Endothelial cell of coronary artery (primary cell): ENCODE measurements around the gene MTTP. TPM values are rescaled to one million over a fixed set of nuclear protein-coding genes. Genes with fewer than 3 reads are reported as not detected.

ENCODE experiments used
- total RNA-seq: library from RNA; depleted of rRNA; stranded (reverse); fragments of >200 nt; gene quantifications from 2 replicates; pipeline ENCODE4 v1.2.3, GENCODE V29; 2014

The MTTP gene
- total RNA-seq = 0.09 TPM in 1 of 2 replicates, not detected in the other

DNA sequence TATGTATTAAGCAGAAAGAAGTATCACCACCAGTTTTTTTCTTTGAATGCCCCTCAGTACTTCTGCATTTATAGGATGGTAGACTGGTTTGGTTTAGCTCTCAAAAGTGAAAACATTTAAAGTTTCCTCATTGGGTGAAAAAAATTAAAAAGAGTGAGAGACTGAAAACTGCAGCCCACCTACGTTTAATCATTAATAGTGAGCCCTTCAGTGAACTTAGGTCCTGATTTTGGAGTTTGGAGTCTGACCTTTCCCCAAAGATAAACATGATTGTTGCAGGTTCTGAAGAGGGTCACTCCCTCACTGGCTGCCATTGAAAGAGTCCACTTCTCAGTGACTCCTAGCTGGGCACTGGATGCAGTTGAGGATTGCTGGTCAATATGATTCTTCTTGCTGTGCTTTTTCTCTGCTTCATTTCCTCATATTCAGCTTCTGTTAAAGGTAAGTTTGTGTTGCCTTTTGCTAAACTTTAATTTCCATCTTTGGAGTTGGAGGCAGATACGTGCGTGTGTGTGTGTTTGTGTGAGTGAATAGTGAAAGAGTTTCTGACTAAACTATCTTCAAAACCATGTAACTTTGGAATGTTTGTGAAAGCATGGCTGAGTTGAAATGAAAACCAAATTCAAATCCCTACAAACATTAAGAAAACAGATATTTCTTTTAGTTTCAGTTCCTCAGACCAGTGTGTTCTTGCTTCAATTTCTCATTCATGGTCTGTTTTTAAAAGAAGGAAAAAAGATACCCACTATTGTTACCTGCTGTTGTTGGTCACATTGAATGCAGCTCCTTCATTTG, at the start of gene MTTP:
Gene MTTP, plus strand, starts transcription at position 295 of the 795 bp plus-strand sequence. Its CDS starts 86 bp downstream, at position 381.

DNA sequence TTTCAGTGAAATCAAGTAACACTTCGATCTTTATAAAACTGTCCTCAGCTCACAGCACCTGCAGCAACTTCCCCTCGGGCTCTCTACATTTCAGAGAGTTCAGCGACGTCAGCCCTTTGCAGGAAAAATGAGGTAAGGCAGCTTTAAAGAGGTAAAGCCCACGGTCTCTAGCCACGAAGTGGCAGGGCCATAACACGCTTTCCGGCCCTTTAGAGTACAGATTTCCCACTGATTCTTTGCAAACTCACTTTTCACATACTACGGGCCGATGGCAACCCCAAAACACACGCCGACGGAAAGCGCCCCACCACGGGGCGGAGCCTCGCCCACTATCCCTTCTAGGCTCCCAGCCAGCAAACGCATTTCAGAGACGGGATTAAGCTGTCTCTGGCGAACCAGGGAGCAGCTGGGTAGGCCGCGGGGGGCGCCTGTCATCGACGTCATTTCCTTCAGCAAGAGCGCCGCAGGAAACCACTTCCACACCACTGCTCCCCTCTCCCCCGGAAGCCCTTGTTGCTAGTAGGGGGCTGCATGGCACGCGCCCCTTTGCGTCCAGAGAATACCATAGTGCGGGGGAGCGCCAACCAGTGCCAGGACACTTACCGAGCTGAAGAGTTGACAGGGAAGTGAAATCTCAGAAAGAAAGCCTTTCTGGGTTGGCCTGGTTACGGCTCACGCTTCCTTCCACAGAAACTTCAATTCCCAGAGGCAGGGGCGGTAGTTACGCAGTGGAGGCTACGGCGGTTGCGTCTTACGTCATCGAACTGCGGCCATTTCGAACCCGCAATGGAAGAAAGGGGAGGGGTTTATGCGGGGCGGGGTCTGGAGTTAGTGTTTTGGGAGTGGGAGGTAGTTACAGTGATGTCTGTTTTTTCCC, 11.1 kb upstream of the MTTP start, which contains the start of gene TRMT10A:
Gene TRMT10A, minus strand, starts transcription at position 730 of the 877 bp plus-strand sequence. CDS start 4,701 bp downstream, outside the sequence.

DNA sequence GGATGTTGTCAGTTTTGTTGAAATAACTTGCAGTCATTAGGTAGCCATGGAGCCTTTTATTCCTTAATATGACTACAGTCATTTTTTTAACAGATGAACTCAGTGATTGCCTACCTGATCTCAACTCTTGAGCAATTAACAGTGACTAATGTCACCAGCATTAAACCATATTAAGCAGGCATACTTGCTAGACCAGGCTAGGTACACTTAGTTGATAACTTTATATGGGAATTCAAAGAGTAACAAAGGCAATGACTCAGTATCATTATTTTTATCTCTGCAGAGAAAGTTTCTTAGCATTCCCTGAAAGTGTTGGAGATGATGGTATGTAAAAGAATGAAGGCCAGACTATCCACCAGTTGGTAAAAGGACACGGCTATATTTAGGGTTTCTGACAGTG, 83.2 kb downstream of the MTTP start, which contains the start of gene C4orf54:
Gene C4orf54, minus strand, starts transcription at position 31 of the 400 bp plus-strand sequence. CDS start 3,180 bp downstream, outside the sequence.

Other genes with a start within 250 kb of the MTTP start
- not detected in 2 replicates for gene ADH1C, start 222.1 kb upstream of the MTTP start, total RNA-seq
- gene ADH7, start 139.5 kb upstream of the MTTP start, total RNA-seq = not detected in 2 replicates
- not detected in 2 replicates for gene C4orf17, start 63.8 kb upstream of the MTTP start, total RNA-seq
- 5.9 and 6.2 TPM in 2 replicates for gene TRMT10A, start 10.8 kb upstream of the MTTP start, total RNA-seq
- not detected in 2 replicates for gene C4orf54, start 83.0 kb downstream of the MTTP start, total RNA-seq
- 0.09 TPM in 1 of 2 replicates, not detected in the other for gene DAPP1, start 242.0 kb downstream of the MTTP start, total RNA-seq